OCI-LY1 (cell line): ENCODE measurements around the gene PSD.

Experiments used
- EZH2 ChIP-seq: fragments of 200-600 bp; sonication (generic), shearing (Covaris generic); IDR thresholded peaks from 2 replicates; pipeline ENCODE4 v1.8.0; 2017; ENCODE audit warnings: borderline replicate concordance, mixed run types, mild to moderate bottlenecking, antibody characterized with exemption, low read length, moderate library complexity, mixed read lengths
- TF ChIP-seq, protein P1 (sequence below): fragments of 200-600 bp; sonication (generic), shearing (Covaris generic); IDR thresholded peaks from 2 replicates; pipeline ENCODE4 v1.5.1; 2017; ENCODE audit warnings: mild to moderate bottlenecking, antibody characterized with exemption, low read length, moderate library complexity, mixed read lengths

DNA sequence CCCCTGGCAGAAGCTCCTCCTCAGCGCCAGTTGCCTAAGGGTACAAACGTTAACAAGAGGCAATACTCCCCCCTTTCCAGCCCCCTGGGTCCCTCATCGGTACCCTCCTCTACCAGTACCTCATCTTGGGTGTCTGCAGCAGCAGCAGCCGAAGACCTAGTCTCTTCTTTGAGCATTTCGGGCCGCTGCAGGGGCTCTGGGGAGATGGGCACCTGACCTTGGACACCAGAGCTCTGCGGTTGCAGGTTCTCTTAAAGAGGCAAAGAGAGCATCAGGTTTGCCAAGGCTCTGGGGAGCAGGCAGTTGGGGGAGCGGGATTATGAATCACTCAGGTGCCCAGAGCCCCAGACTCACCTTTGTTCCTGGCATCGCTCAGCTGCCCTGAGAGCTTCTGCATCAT lies 5.6 kb upstream of the PSD start:
- TF ChIP-seq, protein P1, sequence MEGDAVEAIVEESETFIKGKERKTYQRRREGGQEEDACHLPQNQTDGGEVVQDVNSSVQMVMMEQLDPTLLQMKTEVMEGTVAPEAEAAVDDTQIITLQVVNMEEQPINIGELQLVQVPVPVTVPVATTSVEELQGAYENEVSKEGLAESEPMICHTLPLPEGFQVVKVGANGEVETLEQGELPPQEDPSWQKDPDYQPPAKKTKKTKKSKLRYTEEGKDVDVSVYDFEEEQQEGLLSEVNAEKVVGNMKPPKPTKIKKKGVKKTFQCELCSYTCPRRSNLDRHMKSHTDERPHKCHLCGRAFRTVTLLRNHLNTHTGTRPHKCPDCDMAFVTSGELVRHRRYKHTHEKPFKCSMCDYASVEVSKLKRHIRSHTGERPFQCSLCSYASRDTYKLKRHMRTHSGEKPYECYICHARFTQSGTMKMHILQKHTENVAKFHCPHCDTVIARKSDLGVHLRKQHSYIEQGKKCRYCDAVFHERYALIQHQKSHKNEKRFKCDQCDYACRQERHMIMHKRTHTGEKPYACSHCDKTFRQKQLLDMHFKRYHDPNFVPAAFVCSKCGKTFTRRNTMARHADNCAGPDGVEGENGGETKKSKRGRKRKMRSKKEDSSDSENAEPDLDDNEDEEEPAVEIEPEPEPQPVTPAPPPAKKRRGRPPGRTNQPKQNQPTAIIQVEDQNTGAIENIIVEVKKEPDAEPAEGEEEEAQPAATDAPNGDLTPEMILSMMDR = no peak
- no peak for TF ChIP-seq EZH2
